Measurements from ENCODE around the gene FANCC. TPM values are rescaled to one million over a fixed set of nuclear protein-coding genes. Genes with fewer than 3 reads are reported as not detected.
A peak's percentile ranks its signal among the peaks of the same experiment; 100 is the strongest.

FANCC gene
- polyA plus RNA-seq, 4 donors: 21.5 to 27.0 (median 24.3) TPM

DNA sequence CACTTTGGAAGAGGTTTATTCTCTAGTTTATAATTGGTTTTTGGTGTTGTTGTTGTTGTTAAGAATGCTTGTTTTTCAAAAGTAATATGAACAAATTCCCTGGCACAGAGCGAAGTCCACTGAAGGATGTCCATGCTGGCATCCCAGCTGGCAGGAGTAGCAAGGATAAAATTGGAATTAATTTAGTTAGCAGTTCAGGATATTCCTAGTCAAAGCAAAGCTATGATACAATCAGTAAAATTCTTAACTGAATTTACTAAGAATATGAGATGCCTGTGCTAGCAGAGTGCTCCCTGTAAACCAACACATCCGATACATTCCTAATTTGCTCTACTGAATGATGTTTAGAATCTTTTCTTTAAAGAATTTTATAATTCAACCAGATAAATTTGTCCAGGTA is 161.4 kb downstream of the FANCC start:
- no peak for DNase-seq (ENCODE audit: low read depth in 4 of 4, low spot score in 3 of 4)

- no peak for DNase-seq (ENCODE audit: low read depth in 4 of 4, low spot score in 3 of 4)
These were observed 162.3 kb downstream of the FANCC start for GRCh38 chr9:95155220-95155619.

DNA sequence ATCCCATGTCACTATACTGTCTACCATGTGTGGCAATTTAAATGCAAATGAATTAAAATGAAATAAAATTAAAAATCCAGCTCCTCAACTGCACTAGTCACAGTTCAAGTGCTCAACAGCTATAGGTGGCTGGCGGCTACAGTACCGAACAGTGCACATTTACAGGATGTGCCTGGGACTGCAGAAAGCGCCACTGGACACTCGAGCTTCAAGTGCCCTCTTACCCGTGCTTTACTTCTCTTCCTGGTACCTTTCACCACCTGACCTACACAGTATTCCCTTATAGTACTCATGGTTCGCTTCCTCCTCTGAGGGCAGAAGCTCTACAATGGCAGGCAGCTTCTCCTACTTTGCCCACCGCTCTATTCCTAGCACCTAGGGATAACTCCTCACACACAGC is 166.6 kb downstream of the FANCC start:
- DNase-seq (ENCODE audit: low read depth in 4 of 4, low spot score in 3 of 4): no peak

DNA sequence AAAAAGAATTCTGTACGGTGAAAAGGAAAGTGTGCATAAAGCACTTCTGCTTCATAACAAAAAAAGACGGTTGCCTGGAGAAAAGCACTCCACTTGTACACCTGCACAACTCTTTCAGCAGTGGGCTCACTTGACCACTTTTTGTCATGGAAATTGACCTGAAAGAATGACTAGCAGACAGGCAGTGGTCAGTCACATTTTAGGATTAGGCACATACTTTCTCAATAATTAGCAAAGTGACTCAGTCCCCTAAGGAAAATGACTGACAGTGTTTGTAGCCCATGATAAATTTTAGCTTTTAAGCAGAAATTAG is 169.3 kb downstream of the FANCC start:
- DNase-seq (ENCODE audit: low read depth in 4 of 4, low spot score in 3 of 4): no peak

- DNase-seq (ENCODE audit: low read depth in 4 of 4, low spot score in 3 of 4): no peak
These were observed 169.9 kb downstream of the FANCC start for GRCh38 chr9:95147452-95148207.

DNA sequence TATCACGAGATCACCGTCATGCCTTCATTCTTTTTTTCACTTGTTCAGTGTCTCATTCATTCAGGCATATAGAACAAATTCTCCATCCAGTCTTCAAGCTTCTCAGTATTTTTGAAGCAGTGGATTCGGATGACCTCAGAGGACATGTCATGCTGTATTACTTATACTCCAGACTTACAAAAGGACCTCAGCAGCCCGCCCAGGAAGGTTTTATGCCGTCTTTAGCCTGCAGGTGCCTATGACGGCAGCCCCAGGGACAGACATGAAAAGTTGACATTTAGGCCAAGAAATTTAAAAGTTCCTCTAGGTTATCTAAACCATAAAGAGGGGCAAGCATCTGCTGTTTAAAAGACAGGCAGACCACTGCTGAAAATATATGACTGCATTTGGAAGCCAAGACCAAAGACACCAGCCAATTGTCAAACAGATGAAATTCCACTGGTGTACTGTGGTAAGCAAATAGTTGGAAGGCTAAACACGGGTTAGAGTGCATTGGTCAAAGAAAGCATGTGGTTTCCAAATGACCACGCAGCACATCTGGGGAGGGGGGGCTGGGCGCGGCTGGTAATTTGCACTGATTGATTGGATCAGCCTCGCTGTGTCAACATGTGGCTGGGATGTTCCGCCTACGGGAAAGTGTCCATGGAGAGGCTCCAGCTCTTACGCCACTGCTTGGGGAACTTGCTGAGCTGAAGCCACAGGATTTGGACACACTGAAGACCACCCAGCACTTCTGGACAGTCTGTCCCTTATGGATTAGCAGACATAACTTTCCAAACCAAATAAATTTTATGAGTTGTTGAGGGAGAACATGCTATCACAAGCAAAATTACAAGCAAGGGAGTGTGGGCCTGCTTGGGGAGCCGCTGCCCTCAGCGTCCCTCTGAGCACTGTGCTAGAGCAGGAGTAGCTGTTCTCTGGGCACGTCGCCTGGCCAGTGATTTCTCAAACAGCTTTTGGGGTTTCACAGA is 173.6 kb downstream of the FANCC start:
- peak; percentile 62 to 70 (median 68) for DNase-seq (ENCODE audit: low read depth in 4 of 4, low spot score in 3 of 4)

- DNase-seq (ENCODE audit: low read depth in 4 of 4, low spot score in 3 of 4): no peak
These were observed 174.8 kb downstream of the FANCC start for GRCh38 chr9:95142728-95143127.

DNA sequence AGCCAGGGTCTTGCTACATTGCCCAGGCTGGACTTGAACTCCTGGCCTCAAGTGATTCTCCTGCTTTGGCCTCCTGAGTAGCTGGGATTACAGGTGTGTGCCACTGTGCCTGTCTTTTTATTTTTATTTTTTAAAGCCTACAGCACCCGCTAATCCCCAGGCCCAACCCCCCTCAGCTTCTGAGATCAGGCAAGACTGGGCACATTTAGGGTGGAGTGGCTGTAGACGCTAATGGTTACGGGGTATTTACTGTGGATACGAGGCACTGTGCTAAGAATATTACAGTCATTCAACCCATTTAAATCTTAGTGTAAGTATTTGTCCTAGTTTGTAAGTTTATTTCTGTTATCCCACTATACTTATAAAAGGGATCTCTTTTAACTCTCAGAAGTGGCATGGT is 175.2 kb downstream of the FANCC start:
- no peak for DNase-seq (ENCODE audit: low read depth in 4 of 4, low spot score in 3 of 4)

DNA sequence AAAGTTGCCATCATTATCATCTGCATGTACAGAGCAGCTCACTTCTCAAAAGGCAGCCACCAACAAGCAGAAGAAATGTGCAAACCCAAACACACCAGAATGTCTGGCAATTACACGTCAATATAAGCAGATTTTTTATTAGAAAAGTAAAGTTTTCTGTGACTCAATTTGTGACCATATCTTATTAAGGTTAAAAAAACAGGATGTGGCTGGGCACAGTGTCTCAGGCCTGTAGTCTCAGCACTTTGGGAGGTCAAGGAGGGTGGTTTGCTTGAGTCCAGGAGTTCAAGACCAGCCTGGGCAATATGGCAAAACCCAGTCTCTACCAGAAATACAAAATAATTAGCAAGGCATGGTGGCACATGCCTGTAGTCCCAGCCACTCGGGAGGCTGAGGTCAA is 176.7 kb downstream of the FANCC start:
- no peak for DNase-seq (ENCODE audit: low read depth in 4 of 4, low spot score in 3 of 4)

GRCh38 chr9:95139126-95139525 is 178.4 kb downstream of the FANCC start:
- no peak for DNase-seq (ENCODE audit: low read depth in 4 of 4, low spot score in 3 of 4)

DNA sequence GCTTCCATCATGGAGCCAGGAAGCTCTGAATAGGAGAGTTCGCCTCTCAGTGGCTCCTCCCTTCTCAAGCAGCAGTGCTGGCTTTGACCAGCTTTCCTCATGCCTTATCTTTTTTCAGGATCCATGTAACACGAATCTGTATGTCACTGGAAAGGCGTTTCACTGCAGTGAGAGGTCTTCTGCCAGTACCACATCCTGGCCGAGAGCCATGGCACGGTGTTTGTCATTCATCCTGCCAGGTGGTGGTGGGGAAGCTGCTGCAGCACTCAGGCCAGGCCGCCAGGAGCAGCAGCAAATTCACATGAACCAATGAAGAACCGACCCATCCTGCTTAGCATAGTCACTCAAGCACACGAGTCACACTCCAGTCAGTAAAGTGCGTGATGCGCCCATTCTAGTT is 179.0 kb downstream of the FANCC start:
- no peak for DNase-seq (ENCODE audit: low read depth in 4 of 4, low spot score in 3 of 4)

GRCh38 chr9:95137587-95138145 is 179.8 kb downstream of the FANCC start:
- DNase-seq (ENCODE audit: low read depth in 4 of 4, low spot score in 3 of 4): no peak

DNA sequence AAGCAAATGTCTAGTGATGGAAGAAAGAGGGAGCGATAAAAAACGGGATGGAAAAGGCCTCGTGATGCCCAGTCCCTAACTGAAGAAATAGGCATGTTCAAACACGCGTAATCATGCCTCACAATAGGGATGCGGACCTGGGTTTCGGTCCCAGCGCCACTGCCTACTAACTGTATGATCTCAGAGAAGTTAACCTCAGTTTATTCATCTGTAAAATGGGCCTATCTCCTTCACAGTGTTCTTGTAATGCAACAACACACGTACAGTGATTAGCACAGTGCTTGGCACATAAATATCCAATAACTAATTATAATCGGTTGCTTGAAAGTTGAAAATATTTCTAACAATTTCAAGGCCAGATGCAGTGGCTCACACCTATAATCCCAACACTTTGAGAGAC is 181.8 kb downstream of the FANCC start:
- DNase-seq (ENCODE audit: low read depth in 4 of 4, low spot score in 3 of 4): no peak

DNA sequence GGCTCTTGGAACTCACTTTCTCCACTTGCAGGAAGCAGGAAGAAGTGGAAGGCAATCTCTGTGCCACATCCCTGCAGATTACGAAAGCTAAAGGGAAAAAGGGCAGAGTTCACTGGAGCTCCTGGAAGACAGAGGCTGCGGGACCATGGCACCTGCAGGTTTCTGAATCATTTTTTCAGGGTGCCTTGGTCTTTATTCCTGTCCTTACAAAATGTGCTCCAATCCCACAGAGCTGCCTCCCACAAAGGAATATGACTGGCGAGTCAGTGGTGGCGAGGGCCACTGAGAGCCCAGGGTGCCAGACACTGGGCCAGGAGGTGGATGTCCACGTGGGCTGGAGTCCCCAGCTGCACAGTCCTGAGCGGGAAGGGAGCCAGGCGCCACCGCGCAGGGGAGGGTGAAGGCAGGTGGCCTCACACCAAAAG is 183.0 kb downstream of the FANCC start:
- DNase-seq (ENCODE audit: low read depth in 4 of 4, low spot score in 3 of 4): no peak

- no peak for DNase-seq (ENCODE audit: low read depth in 4 of 4, low spot score in 3 of 4)
These were observed 184.2 kb downstream of the FANCC start for GRCh38 chr9:95133325-95133705.

- DNase-seq (ENCODE audit: low read depth in 4 of 4, low spot score in 3 of 4): no peak
These were observed 184.9 kb downstream of the FANCC start for GRCh38 chr9:95132366-95133324.

DNA sequence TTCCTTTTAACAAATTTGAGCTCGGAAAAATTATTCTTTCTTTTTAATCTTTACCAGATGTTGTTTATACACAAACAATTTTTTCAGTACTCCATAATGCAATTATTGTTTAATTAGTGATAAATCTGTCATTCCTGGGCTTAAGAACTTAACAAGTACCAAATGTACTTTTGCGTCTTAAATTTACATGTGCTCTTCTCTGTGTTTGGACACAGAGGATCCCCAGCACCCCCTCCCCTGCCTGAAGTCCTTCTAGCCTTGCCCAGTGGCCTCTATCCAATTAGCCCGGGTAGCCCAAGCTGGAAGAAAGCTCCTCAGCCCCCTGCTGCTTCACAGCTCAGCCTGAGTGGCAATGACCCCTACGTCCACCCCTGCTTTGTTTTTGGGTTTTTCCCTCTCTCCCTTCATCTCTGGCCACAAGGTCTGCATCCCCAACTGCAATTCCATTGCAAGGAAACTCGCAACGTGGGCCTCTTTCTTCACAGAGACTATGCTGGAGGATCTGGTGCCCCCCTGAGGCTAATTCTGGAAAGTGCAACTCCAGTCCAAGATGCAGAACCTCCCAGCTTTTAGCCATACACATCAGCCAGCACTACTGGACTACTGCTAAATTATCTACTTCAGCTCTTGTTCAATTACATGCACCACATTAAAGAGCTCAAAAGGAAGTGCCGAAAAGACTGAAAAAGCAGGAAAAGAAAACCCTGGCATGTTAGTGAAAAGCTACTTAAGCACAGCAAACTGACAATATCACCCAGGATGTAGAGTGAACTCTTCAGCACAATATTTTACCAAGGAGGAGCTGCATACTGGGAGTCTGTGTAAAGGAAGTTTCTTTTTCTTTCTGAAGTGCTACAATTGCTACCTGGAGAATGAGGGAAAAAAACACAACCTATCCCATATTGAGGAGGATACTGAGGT is 186.2 kb downstream of the FANCC start:
- DNase-seq (ENCODE audit: low read depth in 4 of 4, low spot score in 3 of 4): peak; percentile 57 to 69 (median 65)

- no peak for DNase-seq (ENCODE audit: low read depth in 4 of 4, low spot score in 3 of 4)
These were observed 187.0 kb downstream of the FANCC start for GRCh38 chr9:95130484-95130883.
